Fibroblast of the conjunctiva (primary cell): Measurements from ENCODE around the gene TENM3.
"Not testable (repeated sequence)": the region's sequence is repeated elsewhere in the genome, so short reads cannot be mapped to it uniquely, and the experiment has no call there.

Experiments
- DNase-seq: peaks from one replicate; pipeline ENCODE4 v3.0.0-alpha.2; 2010; ENCODE audit warnings: low read depth

TENM3 gene

GRCh38 chr4:182228991-182229577 lies 14.1 kb upstream of the TENM3 start:
- no peak for DNase-seq

- DNase-seq = no peak
Measured at GRCh38 chr4:182230256-182230655, 12.9 kb upstream of the TENM3 start.

- DNase-seq = no peak
Measured at GRCh38 chr4:182231080-182231479, 12.1 kb upstream of the TENM3 start.

- no peak for DNase-seq
Measured at GRCh38 chr4:182231496-182231895, 11.7 kb upstream of the TENM3 start.

- DNase-seq = no peak
Measured at GRCh38 chr4:182233310-182234090, 9.7 kb upstream of the TENM3 start.

- DNase-seq = no peak
Measured at GRCh38 chr4:182235021-182235795, 8.0 kb upstream of the TENM3 start.

GRCh38 chr4:182236186-182236585 lies 7.0 kb upstream of the TENM3 start:
- no peak for DNase-seq

- DNase-seq = not testable (repeated sequence)
Measured at GRCh38 chr4:182237010-182237409, 6.2 kb upstream of the TENM3 start.

GRCh38 chr4:182238355-182238931 lies 4.8 kb upstream of the TENM3 start:
- DNase-seq = no peak

GRCh38 chr4:182240161-182241130 lies 2.8 kb upstream of the TENM3 start:
- no peak for DNase-seq

GRCh38 chr4:182242260-182242659 lies 942 bp upstream of the TENM3 start:
- DNase-seq = not testable (repeated sequence)

GRCh38 chr4:182242787-182243186 lies 415 bp upstream of the TENM3 start:
- DNase-seq = no peak

- DNase-seq = no peak
Measured at GRCh38 chr4:182245041-182245440, 1.8 kb downstream of the TENM3 start.

- DNase-seq = no peak
Measured at GRCh38 chr4:182245541-182246215, 2.5 kb downstream of the TENM3 start.

GRCh38 chr4:182246401-182247205 lies 3.4 kb downstream of the TENM3 start:
- no peak for DNase-seq

- no peak for DNase-seq
Measured at GRCh38 chr4:182248295-182248694, 5.1 kb downstream of the TENM3 start.

GRCh38 chr4:182250446-182250845 lies 7.2 kb downstream of the TENM3 start:
- DNase-seq = no peak

- DNase-seq = no peak
Measured at GRCh38 chr4:182251116-182251515, 7.9 kb downstream of the TENM3 start.

- DNase-seq = no peak
Measured at GRCh38 chr4:182252220-182252619, 9.0 kb downstream of the TENM3 start.
